Common myeloid progenitor, CD34-positive (primary cell): ENCODE results near the gene DDX59.

Experiments
- CTCF ChIA-PET: fragments of 350-600 bp; sonication (Branson Sonifier 250); formaldehyde crosslinking; loops from one replicate; lab custom pipeline; 2021; ENCODE audit warnings: antibody characterized with exemption; lab: Charles Lee
- POLR2A ChIA-PET: fragments of 350-600 bp; sonication (Branson Sonifier 250); formaldehyde crosslinking; loops from one replicate; lab custom pipeline; 2021; ENCODE audit warnings: antibody characterized with exemption; lab: Charles Lee
- DNase-seq, 3 donors: peaks; one replicate each; pipeline versions ENCODE4 v3.0.0 to v3.0.0-alpha.2; 2013
- H3K27ac ChIP-seq, 2 experiments: 1 replicate in 1 of 2; 2 replicates in 1 of 2; pipeline ENCODE4 v1.7.0; 2013; ENCODE audit warnings: inconsistent platforms in 2 of 2, low read length in 2 of 2, mild to moderate bottlenecking in 2 of 2, low read depth in 1 of 2, moderate library complexity in 1 of 2; ENCODE audit not compliant: severe bottlenecking in 2 of 2, insufficient read depth in 1 of 2, poor library complexity in 1 of 2
- H3K27me3 ChIP-seq, 5 experiments: replicated peaks in 2 of 5; 1 replicate in 3 of 5; 2 replicates in 2 of 5; pipeline versions ENCODE4 v1.6.1 to v1.7.0; 2013; ENCODE audit warnings: low read length in 4 of 5, mild to moderate bottlenecking in 2 of 5, moderate library complexity in 2 of 5, inconsistent platforms in 1 of 5; ENCODE audit not compliant: insufficient read depth in 5 of 5, control insufficient read depth in 4 of 5
- H3K36me3 ChIP-seq, 4 experiments: 1 replicate in 2 of 4; 2 replicates in 2 of 4; pipeline versions ENCODE4 v1.6.1 to v1.7.0; 2013; ENCODE audit warnings: low read length in 3 of 4, control low read depth in 1 of 4, mild to moderate bottlenecking in 1 of 4; ENCODE audit not compliant: control insufficient read depth in 4 of 4, insufficient read depth in 4 of 4
- H3K4me1 ChIP-seq, 4 experiments: 1 replicate in 3 of 4; 2 replicates in 1 of 4; pipeline versions ENCODE4 v1.6.1 to v1.7.1; 2013; ENCODE audit warnings: low read length in 3 of 4, mild to moderate bottlenecking in 3 of 4, control low read depth in 1 of 4, inconsistent platforms in 1 of 4, moderate library complexity in 1 of 4; ENCODE audit not compliant: control insufficient read depth in 4 of 4, insufficient read depth in 4 of 4; ENCODE audit errors: control extremely low read depth in 1 of 4
- H3K4me3 ChIP-seq, 7 experiments: 1 replicate in 4 of 7; 2 replicates in 3 of 7; pipeline versions ENCODE4 v1.5.1 to v1.7.0; 2013; ENCODE audit warnings: mild to moderate bottlenecking in 7 of 7, low read length in 6 of 7, moderate library complexity in 6 of 7, inconsistent platforms in 2 of 7, low read depth in 2 of 7, control low read depth in 1 of 7; ENCODE audit not compliant: insufficient read depth in 4 of 7, control insufficient read depth in 1 of 7; ENCODE audit errors: extremely low read depth in 1 of 7
- H3K9me3 ChIP-seq, 5 experiments: 1 replicate in 4 of 5; 2 replicates in 1 of 5; pipeline versions ENCODE4 v1.6.1 to v1.7.1; 2013; ENCODE audit warnings: low read length in 4 of 5, mild to moderate bottlenecking in 2 of 5, inconsistent platforms in 1 of 5, low read depth in 1 of 5, moderate library complexity in 1 of 5; ENCODE audit not compliant: control insufficient read depth in 4 of 5, insufficient read depth in 2 of 5; ENCODE audit errors: control extremely low read depth in 1 of 5
- WGBS: methylation state at CpG from one replicate; pipeline ENCODE4 v1.1.5; 2013; ENCODE audit not compliant: insufficient coverage; 5-methylcytosine and 5-hydroxymethylcytosine counted together

DDX59 gene

DNA sequence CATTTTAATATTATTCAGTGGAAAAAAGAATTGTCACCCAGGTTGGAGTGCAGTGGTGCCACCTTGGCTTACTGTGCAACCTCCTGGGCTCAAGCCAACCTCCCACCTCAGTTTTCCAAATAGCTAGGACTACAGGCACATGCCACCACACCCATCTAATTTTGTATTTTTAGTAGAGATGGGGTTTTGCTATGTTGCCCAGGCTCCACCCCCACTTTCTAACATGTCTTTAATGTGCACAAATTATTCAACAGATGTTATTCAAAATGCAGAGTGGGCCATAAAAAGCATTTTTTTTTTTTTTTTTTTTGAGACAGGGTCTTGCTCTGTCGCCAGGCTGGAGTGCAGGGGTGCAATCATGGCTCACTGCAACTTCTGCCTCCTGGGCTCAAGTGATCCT lies 17.3 kb downstream of the DDX59 start:
- Histone ChIP-seq H3K4me3 (no peak overlapping the region), H3K4me1 (peaks cover 0 to 26% (median 17%) of the 10 kb centered on the region in 4 experiments), H3K27ac (no peak overlapping the region), H3K9me3 (no peaks in the 10 kb centered on the region), H3K36me3 (peaks cover 3 to 56% (median 24%) of the 10 kb centered on the region in 4 experiments), H3K27me3 (no peaks in the 10 kb centered on the region)
- no peak for DNase-seq
- ChIA-PET POLR2A (no interaction called here), CTCF (interaction anchor here (0.6 to 3.8 kb wide), 5 partner anchors 10 to 151 kb away, joined by 3 to 13 read pairs (median 8); partner anchors contain the start of gene DDX59)
- WGBS, result 100% methylated on average over 1 of the region's 1 CpG

DNA sequence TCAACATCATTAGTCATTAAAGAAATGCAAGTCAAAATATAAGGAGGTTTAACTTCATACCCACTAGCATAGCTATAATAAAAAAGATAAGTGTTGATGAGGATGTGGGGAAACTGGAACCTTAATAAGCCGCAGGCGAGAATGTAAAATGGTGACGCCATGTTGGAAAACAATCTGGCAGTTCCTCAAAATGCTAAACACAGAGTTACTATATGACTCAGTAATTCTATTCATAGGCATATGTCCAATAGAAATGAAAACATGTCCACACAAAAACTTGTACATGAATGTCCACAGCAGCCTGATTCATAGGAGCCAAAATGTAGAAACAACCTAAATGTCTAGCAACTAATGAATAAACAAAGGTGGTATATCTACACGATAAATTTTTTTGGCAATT lies 23.2 kb downstream of the DDX59 start:
- Histone ChIP-seq H3K27ac (no peak overlapping the region), H3K4me1 (peaks cover 0 to 10% (median 8%) of the 10 kb centered on the region in 4 experiments), H3K36me3 (peaks cover 6 to 35% (median 25%) of the 10 kb centered on the region in 4 experiments), H3K27me3 (no peaks in the 10 kb centered on the region), H3K4me3 (no peak overlapping the region), H3K9me3 (no peaks in the 10 kb centered on the region)
- WGBS, result no CpG with 5 or more reads among the region's 4 CpGs
- ChIA-PET CTCF (no interaction called here), POLR2A (no interaction called here)
- DNase-seq, result no peak

DNA sequence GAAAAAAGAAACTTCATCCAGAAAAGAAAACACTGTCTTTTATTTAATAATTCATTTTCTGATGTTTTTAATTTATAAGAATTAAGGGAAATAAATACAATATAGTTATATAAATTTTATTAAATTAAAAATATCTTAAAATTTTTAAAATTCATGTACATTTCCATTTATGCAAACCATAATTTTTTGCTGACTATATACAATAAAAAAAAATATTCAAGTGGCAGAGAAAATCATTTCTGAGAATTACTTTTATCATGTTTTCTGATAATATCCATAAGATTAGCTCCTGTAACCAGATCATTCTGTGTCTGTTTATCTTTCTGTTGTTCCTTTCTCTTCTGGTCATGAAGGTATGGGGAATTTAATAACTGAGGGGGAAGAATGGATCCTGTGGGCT lies 25.7 kb downstream of the DDX59 start:
- Histone ChIP-seq H3K27me3 (no peaks in the 10 kb centered on the region), H3K36me3 (peaks cover 6 to 29% (median 19%) of the 10 kb centered on the region in 4 experiments), H3K4me1 (peaks cover 4 to 25% (median 19%) of the 10 kb centered on the region in 4 experiments), H3K9me3 (no peaks in the 10 kb centered on the region), H3K27ac (no peak overlapping the region), H3K4me3 (no peak overlapping the region)
- CTCF ChIA-PET, result interaction anchor here (0.9 to 2.7 kb wide), 2 partner anchors 8 to 65 kb away, joined by 3 to 9 read pairs; no protein-coding TSS in a partner anchor
- no peak for DNase-seq
- POLR2A ChIA-PET, result no interaction called here

DNA sequence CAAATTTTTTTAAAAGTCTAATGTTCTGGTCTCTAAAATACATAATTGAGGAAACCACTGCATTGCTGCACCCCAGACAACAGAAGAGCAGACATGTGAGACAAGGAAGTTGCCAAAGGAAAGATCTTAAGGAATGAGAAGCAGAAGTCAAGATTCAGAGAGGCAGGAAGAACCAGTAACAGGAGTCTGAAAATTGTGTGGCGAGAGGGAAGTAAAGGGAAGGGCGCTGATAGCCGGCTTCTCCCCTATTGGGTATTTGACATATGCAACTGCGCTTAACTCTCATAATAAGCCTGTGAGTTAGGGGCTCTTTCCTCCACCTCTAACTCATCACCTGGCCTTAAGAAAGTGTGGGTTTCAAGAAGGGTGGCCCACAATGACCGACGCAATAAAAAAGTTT lies 27.2 kb downstream of the DDX59 start:
- WGBS, result 41% methylated on average over 4 of the region's 6 CpGs
- no peaks in the 10 kb centered on the region for H3K9me3 ChIP-seq
- H3K27me3 ChIP-seq, result no peaks in the 10 kb centered on the region
- CTCF ChIA-PET, result interaction anchor here (0.8 to 2.7 kb wide), 3 partner anchors 10 to 31 kb away, joined by 3 to 9 read pairs (median 4); no protein-coding TSS in a partner anchor
- H3K4me3 ChIP-seq, result peak overlapping the region in 1 of 7 experiments; percentile 40
- POLR2A ChIA-PET, result interaction anchor here (1.2 to 1.3 kb wide), 2 partner anchors 27 to 28 kb away, joined by 3 to 4 read pairs; partner anchors contain the start of gene DDX59
- H3K4me1 ChIP-seq, result peaks cover 4 to 25% (median 19%) of the 10 kb centered on the region in 4 experiments
- H3K27ac ChIP-seq, result peak overlapping the region in 1 of 2 experiments; percentile 53
- peak in 2 of 3 donors; percentile 36 to 37 for DNase-seq
- H3K36me3 ChIP-seq, result peaks cover 3 to 16% (median 9%) of the 10 kb centered on the region in 4 experiments

DNA sequence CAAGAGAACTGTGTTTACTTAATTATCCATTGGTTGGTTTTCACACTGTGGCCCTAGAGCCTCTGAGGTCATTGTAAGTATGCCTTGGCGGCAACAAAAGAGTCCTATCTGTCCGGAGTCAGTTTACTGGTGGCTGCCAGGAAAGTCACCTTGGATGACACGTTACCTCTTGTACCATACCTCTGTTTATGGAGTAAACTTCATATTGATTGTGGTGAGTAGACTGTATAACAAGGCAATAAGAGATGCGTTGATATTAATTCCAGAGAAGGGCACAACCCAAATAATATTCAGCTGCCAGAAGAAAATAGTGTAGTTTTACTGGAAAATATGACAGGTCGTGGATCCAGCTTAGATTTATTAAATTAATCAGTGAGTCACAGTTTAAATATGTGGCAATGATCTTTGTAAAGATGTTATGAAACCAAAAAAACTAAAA lies 28.7 kb downstream of the DDX59 start:
- CTCF ChIA-PET, result interaction anchor here (1.0 to 2.3 kb wide), 3 partner anchors 18 to 29 kb away, joined by 3 to 7 read pairs (median 4); partner anchors contain the start of gene DDX59
- peaks cover 0 to 5% (median under 1%) of the 10 kb centered on the region in 4 experiments for H3K36me3 ChIP-seq
- POLR2A ChIA-PET, result no interaction called here
- WGBS, result 100% methylated on average over 3 of the region's 5 CpGs
- no peaks in the 10 kb centered on the region for H3K27me3 ChIP-seq
- H3K4me3 ChIP-seq, result no peak overlapping the region
- peak in 1 of 3 donors; percentile 24 for DNase-seq
- peak overlapping the region; percentile 35 to 92 for H3K27ac ChIP-seq
- H3K9me3 ChIP-seq, result no peaks in the 10 kb centered on the region
- peaks cover 4 to 25% (median 19%) of the 10 kb centered on the region in 4 experiments for H3K4me1 ChIP-seq

DNA sequence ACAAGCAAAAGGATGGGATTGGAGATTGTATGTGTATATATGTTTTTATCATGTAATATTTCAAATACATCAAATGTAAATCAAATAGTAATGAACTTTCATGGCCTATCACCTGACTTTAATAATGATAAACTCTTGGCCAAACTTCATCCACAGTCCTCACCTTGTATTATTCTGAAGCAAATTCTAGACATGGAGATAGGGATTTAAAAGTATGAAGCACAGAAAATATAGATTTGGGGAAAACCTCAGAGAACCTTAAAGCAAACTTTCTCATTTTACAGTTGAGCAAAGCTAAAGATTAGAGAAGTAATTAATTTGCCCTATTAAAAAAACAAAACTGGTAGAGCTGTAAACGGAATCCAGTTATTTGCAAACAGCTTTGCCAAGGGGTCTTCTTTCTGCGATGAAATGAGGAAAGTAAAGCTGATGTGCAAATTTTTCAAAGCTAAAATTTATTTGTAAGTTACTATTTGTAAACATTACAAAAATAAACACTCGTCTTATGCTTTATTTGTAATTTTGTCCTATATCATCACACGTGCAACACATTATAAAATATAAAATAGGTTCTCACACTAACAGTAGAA lies 29.2 kb downstream of the DDX59 start:
- DNase-seq, result no peak
- peak overlapping the region in 3 of 7 experiments; percentile 16 to 56 (median 38) for H3K4me3 ChIP-seq
- ChIA-PET CTCF (interaction anchor here (1.0 to 2.3 kb wide), 3 partner anchors 18 to 30 kb away, joined by 3 to 7 read pairs (median 4); partner anchors contain the start of gene DDX59), POLR2A (no interaction called here)
- peak overlapping the region; percentile 35 to 92 for H3K27ac ChIP-seq
- H3K4me1 ChIP-seq, result peaks cover 4 to 25% (median 19%) of the 10 kb centered on the region in 4 experiments
- H3K36me3 ChIP-seq, result peaks cover 0 to 4% (median 0%) of the 10 kb centered on the region in 4 experiments
- no peaks in the 10 kb centered on the region for H3K9me3 ChIP-seq
- H3K27me3 ChIP-seq, result no peaks in the 10 kb centered on the region
- no CpG with 5 or more reads among the region's 4 CpGs for WGBS

DNA sequence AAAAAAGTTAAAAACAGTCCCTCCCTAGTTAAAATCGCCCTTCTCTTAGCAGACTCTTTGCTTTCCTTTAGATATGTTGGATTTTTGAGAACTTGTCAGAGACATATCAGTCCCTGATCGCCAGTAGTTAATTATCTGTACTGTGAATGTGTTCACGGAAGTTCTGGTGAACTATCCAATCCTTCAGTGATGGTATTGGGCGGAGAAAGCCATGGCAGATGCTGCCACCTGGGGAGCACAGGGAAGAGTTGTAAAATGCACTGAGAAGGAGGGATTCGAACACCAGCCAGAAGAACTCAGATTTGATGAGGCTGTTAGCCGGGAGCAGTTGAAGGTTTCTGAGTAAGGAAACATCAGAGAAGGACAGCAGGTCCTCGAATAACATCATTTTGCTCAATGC lies 31.6 kb downstream of the DDX59 start:
- POLR2A ChIA-PET, result no interaction called here
- CTCF ChIA-PET, result interaction anchor here (1.6 kb wide), 1 partner anchor 15 kb away, joined by 7 read pairs; no protein-coding TSS in a partner anchor
- Histone ChIP-seq H3K36me3 (no peaks in the 10 kb centered on the region), H3K27ac (no peak overlapping the region), H3K27me3 (no peaks in the 10 kb centered on the region), H3K9me3 (no peaks in the 10 kb centered on the region), H3K4me3 (no peak overlapping the region), H3K4me1 (peaks cover 4 to 24% (median 18%) of the 10 kb centered on the region in 4 experiments)
- DNase-seq, result no peak
- whole genome bisulfite sequencing, result 92% methylated on average over 5 of the region's 7 CpGs
